HEK293T (cell line): Measurements from ENCODE around the gene RPP30.

ENCODE experiments used
- ARNT ChIP-seq: fragments of 450-650 bp; IDR thresholded peaks from 2 replicates; pipeline ENCODE4 v1.6.1; 2017; ENCODE audit warnings: mild to moderate bottlenecking
- BHLHE40 ChIP-seq: fragments of 450-650 bp; IDR thresholded peaks from 2 replicates; pipeline ENCODE4 v1.6.1; 2016; ENCODE audit warnings: mild to moderate bottlenecking, moderate library complexity, borderline replicate concordance
- ELF4 ChIP-seq: fragments of 450-650 bp; IDR thresholded peaks from 2 replicates; pipeline ENCODE4 v1.6.1; 2017; ENCODE audit warnings: antibody characterized with exemption
- FOXA1 ChIP-seq: fragments of 450-650 bp; IDR thresholded peaks from 2 replicates; pipeline ENCODE4 v1.6.1; 2016; ENCODE audit warnings: mild to moderate bottlenecking
- FOXK2 ChIP-seq: fragments of 450-650 bp; IDR thresholded peaks from 2 replicates; pipeline ENCODE4 v1.6.1; 2016; ENCODE audit warnings: mild to moderate bottlenecking
- FOXM1 ChIP-seq: fragments of 450-650 bp; IDR thresholded peaks from 2 replicates; pipeline ENCODE4 v1.6.1; 2017; ENCODE audit warnings: mild to moderate bottlenecking, borderline replicate concordance
- L3MBTL2 ChIP-seq: fragments of 450-650 bp; conservative IDR thresholded peaks from 2 replicates; pipeline ENCODE4 v1.6.1; 2016; ENCODE audit warnings: mild to moderate bottlenecking
- NFRKB ChIP-seq: fragments of 450-650 bp; IDR thresholded peaks from 2 replicates; pipeline ENCODE4 v1.6.1; 2016; ENCODE audit warnings: mild to moderate bottlenecking, moderate library complexity
- SP1 ChIP-seq: fragments of 450-650 bp; IDR thresholded peaks from 2 replicates; pipeline ENCODE4 v1.6.1; 2017
- SUZ12 ChIP-seq: fragments of 450-650 bp; IDR thresholded peaks from 2 replicates; pipeline ENCODE4 v1.6.1; 2016; ENCODE audit warnings: mild to moderate bottlenecking
- TARDBP ChIP-seq: fragments of 450-650 bp; IDR thresholded peaks from 2 replicates; pipeline ENCODE4 v1.6.1; 2016
- TF ChIP-seq, protein P1 (sequence below): fragments of 450-650 bp; IDR thresholded peaks from 2 replicates; pipeline ENCODE4 v1.6.1; 2016

DNA sequence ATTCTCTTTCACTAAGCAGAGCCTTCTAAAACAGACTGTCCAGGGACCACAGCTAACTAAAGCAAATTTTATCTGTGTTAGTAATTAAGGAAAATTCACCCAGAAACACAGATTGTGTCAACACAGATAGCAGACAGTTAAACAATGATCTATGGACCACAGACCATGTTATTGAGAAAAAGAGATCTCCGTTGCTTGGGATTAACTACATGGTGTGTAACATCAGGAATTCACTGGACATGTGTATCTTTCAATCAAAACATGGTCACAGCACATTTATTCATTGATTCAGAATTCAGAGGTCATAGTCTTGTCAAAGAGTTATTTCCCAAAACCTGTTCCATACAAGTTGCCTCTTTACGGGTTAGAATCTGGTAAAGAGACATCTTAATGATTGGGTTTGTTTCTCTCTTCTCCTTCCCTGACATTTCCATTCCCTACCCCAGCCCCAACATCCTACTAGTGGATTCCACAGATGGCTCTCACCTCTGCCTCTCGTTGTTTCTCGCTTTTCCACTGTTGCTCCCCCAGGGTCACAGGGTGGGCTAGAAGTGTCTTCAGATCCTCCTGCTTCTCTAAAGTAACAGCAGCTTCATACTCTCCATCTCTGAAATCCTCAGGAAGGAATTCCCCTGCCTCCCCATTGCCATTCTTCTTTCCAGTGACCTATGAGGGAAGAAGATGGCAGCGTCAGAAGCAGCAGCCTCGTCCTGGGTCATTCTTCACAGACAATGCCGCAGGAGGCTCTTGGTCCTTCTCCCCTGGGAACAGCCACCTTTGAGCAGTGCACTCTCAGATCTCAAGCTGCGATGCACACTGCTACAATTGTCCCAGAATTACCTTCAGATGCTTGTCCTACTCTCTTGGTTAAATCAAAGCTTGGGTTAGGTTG lies 48.2 kb downstream of the RPP30 start:
- TF ChIP-seq SUZ12 (no peak), L3MBTL2 (no peak), TARDBP (no peak), SP1 (no peak), FOXM1 (no peak), FOXA1 (no peak), FOXK2 (no peak), ELF4 (no peak), NFRKB (no peak), BHLHE40 (no peak), ARNT (no peak)
- TF ChIP-seq, protein P1, sequence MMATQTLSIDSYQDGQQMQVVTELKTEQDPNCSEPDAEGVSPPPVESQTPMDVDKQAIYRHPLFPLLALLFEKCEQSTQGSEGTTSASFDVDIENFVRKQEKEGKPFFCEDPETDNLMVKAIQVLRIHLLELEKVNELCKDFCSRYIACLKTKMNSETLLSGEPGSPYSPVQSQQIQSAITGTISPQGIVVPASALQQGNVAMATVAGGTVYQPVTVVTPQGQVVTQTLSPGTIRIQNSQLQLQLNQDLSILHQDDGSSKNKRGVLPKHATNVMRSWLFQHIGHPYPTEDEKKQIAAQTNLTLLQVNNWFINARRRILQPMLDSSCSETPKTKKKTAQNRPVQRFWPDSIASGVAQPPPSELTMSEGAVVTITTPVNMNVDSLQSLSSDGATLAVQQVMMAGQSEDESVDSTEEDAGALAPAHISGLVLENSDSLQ: no peak
